ENCODE data around the gene DMRTA2. TPM values are rescaled to one million over a fixed set of nuclear protein-coding genes. Genes with fewer than 3 reads are reported as not detected.

The DMRTA2 gene
- not detected for polyA plus RNA-seq

DNA sequence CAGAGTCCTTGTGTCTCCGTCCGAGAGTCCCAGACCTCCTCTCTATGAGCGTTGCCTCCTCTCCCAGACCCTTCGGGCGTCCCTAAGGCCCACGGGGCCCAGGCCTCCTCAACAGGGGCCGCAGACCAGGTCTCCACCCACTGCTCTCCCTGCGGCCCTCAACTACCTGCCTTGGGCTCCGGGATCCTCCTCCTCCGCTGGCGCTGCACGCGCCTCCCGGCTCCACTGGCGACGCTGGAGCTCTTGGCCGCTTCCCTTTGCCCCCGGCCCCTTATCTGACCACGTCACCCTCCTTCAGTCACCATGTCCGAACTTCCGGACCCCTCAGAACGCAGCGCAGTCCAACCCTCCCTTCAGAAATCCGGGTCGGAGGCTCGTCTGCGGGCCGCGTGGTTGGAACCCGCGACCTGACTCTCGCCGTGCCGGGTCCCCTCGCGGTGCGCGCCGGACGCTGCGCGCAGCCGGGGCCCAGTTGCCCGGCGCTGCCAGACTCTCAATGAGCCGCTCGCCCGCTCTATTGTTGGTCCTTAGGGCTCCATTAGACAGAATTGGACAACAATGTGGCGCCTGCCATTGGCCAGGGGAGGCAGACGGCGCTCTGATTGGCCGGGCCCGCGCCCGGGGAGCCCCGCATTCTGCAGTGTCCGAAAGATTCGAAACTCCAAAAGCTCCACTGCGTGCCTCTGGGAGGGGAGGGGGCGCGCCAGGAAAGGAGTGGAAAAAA, at the start of gene DMRTA2:
Gene DMRTA2 (minus strand): TSS at position 498 of the 724 bp plus-strand sequence. CDS start 1,907 bp downstream, outside the sequence.
- no peak within 1 kb of the TSS for H3K27ac ChIP-seq (ENCODE audit: low read depth, low read length)
- 3 to 4% (median 4%) methylated on average over 60 to 61 of the region's 61 CpGs for WGBS, 3 donors

GRCh38 chr1:50471967-50472366, 48.7 kb upstream of the DMRTA2 start:
- 83 to 91% (median 88%) methylated on average over 3 of the region's 3 CpGs for WGBS, 3 donors
- H3K27ac ChIP-seq (ENCODE audit: low read depth, low read length), result no peak overlapping the region

DNA sequence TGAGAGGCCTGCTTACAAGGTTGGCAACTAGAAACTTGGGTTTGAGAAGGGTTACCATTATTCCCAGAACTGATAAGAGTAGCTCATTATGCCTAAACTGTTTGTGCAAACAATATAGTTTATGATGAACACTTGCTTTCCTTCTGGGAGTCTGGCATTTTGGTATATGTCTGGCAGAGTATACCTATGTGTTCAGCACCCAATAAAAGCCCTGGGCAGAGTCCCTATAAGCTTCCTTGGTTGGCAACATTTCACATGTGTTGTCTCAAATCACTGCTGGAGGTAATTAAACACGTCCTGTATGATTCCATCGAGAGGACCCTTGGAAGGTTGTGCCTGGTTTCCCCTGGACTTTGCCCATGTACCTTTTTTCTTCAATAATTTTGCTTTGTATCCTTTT, 39.7 kb upstream of the DMRTA2 start:
- H3K27ac ChIP-seq (ENCODE audit: low read depth, low read length), result no peak overlapping the region
- WGBS, 3 donors, result 88 to 96% (median 90%) methylated on average over 2 of the region's 2 CpGs

DNA sequence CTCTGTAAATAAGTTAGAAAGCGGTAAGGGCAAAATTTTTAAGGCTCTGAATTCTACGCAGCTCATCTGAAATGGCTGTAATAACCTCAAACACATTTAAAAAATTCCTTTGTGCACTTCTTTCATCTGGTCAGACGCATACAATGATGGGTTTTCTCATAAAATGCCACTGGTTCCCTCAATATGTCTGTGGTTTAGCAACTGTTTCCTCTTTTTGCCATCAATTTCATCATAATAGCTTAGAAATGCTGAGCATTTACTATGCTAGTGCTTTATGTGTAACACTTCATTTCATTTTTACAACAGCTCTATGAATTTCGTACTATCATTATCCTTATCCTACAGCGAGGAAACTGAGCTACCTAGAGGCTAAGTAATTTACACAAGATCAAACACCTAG, 35.3 kb upstream of the DMRTA2 start:
- 67 to 95% (median 75%) methylated on average over 5 of the region's 5 CpGs for WGBS, 3 donors
- H3K27ac ChIP-seq (ENCODE audit: low read depth, low read length), result no peak overlapping the region

- WGBS, 3 donors, result 91 to 100% (median 100%) methylated on average over 1 of the region's 1 CpG
- H3K27ac ChIP-seq (ENCODE audit: low read depth, low read length), result no peak overlapping the region
Measured at GRCh38 chr1:50454911-50455310, 31.7 kb upstream of the DMRTA2 start.

GRCh38 chr1:50453266-50453665, 30.0 kb upstream of the DMRTA2 start:
- no peak overlapping the region for H3K27ac ChIP-seq (ENCODE audit: low read depth, low read length)
- 81 to 93% (median 92%) methylated on average over 7 of the region's 7 CpGs for WGBS, 3 donors

DNA sequence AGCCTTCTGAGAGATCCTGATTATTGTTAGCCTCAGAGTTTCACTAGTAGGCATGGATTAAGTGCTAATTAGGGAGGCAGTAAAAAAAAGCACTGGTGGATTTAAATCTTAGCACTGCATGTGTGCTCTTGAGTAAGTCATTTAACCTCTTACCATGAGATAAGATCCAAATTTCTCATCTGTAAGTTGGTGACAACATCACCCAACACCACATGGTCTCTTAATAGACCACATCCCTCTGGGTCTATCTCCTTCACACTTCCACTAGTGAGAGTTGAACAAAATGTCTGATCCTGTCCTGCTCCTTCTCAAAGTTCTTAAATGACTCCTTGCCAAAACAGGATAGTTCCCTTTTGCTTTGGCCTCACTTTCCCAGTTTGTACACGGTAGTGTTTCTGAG, 29.5 kb upstream of the DMRTA2 start:
- H3K27ac ChIP-seq (ENCODE audit: low read depth, low read length), result no peak overlapping the region
- WGBS, 3 donors, result 92 to 97% (median 94%) methylated on average over 1 of the region's 1 CpG

DNA sequence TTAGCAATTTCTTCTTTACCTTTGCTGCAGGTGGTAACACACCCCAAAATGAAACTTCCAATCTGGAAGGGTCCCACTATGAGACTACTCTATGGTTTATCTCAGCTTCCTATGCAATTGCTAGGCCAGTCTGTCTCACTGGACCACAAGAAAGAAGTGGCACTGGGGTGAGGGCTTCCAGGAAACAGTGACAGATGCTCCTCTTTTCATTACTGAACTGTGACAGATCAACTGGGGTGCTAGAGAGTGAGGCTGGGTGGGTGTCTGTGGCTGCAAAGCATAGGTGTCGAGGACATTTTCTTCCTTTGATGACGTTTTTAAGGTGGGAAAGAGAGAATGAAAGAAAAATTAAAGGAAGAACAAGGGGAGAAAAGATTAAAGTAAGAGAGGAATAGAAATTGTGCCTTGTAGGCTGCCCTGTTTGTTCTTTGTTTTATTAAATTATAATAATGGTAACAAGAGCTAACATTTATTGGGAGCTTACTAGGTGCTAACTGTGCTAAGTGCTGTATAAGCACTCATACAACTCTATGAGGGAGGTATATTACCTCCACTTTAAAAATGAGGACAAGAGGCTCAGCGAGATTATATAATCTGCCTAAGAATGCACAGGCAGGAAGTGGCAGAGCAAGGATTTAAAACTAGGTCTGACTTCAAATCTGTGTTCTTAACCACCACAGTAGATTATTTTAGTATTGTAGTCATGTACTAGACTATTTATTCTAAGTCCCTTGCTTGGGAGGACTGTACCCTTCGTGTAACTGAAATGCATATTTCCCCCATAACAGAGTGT, 27.8 kb upstream of the DMRTA2 start:
- WGBS, 3 donors, result 88 to 90% (median 89%) methylated on average over 4 of the region's 4 CpGs
- no peak overlapping the region for H3K27ac ChIP-seq (ENCODE audit: low read depth, low read length)

GRCh38 chr1:50447961-50448360, 24.7 kb upstream of the DMRTA2 start:
- H3K27ac ChIP-seq (ENCODE audit: low read depth, low read length), result no peak overlapping the region
- WGBS, 3 donors, result 96 to 97% (median 96%) methylated on average over 1 of the region's 1 CpG

DNA sequence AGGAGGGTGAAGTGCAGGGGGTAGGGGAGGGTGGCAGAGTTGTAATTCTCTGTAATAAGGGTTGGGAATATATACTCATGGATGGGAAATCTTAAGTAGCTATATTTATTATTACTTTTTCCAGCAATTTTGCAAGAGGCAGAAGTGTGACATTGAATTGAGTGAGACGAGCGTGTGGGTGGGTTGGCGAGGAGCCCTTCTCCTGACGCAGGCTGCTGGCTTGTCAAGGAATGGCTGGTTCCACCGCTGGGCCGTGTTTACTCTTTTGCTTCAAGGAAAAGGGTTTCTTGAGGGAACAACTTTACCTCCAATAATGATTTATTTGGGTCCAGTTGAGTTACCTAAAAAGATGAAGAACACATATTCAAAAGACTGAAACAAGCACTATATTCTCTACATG, 17.9 kb upstream of the DMRTA2 start:
- 90 to 92% (median 92%) methylated on average over 6 of the region's 6 CpGs for WGBS, 3 donors
- H3K27ac ChIP-seq (ENCODE audit: low read depth, low read length), result no peak overlapping the region

- H3K27ac ChIP-seq (ENCODE audit: low read depth, low read length), result no peak overlapping the region
Measured at GRCh38 chr1:50438945-50439344, 15.7 kb upstream of the DMRTA2 start.

GRCh38 chr1:50436489-50436888, 13.2 kb upstream of the DMRTA2 start:
- 86 to 88% (median 87%) methylated on average over 6 of the region's 6 CpGs for WGBS, 3 donors

GRCh38 chr1:50430010-50430405, 6.8 kb upstream of the DMRTA2 start:
- no peak overlapping the region for H3K27ac ChIP-seq (ENCODE audit: low read depth, low read length)
- 21 to 28% (median 22%) methylated on average over 5 of the region's 5 CpGs for WGBS, 3 donors

More at GRCh38 chr1:50436489-50436888, 13.2 kb upstream of the DMRTA2 start:
- no peak overlapping the region for H3K27ac ChIP-seq (ENCODE audit: low read depth, low read length)

GRCh38 chr1:50427818-50428779, 4.9 kb upstream of the DMRTA2 start:
- no peak overlapping the region for H3K27ac ChIP-seq (ENCODE audit: low read depth, low read length)
- WGBS, 3 donors, result 6 to 7% (median 6%) methylated on average over 35 of the region's 35 CpGs

DNA sequence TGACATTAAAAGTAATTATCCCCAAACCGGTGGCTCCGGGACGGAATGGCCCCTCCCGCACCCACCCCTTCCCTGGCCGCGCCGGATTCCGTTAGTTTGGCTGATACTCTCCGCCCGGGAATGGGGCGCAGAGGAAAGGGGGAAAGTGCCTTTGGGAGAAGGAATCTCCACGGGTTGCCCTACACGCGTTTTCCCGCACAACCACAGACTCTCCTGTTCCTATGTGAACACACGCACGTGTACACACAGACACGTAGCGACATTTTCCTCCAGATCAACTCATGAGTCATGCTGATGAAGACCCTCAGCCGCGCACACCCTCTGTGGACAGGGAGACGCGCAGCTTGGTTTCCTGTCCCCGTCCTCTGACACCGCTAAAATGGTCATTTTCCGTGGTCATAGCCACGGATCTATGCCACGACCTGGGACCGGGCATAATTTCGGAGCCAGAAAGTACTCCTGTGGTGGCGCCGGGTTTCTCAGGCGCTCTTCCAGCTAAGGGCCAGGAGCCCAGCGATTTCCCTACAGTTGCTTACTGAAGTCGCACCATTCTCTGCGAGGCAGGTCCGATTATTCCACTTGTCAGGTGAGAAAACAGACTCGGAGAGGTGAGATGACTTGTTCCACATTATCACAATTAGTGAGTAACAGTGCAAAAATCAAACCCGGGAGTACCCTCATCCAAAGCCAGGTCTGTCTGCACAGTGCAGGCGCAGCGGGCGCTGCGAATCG, 4.0 kb upstream of the DMRTA2 start:
- WGBS, 3 donors, result 5 to 6% (median 6%) methylated on average over 44 of the region's 44 CpGs
- no peak overlapping the region for H3K27ac ChIP-seq (ENCODE audit: low read depth, low read length)

- 2 to 4% (median 3%) methylated on average over 27 to 28 of the region's 28 CpGs for WGBS, 3 donors
- H3K27ac ChIP-seq (ENCODE audit: low read depth, low read length), result no peak overlapping the region
Measured at GRCh38 chr1:50426702-50427085, 3.5 kb upstream of the DMRTA2 start.

DNA sequence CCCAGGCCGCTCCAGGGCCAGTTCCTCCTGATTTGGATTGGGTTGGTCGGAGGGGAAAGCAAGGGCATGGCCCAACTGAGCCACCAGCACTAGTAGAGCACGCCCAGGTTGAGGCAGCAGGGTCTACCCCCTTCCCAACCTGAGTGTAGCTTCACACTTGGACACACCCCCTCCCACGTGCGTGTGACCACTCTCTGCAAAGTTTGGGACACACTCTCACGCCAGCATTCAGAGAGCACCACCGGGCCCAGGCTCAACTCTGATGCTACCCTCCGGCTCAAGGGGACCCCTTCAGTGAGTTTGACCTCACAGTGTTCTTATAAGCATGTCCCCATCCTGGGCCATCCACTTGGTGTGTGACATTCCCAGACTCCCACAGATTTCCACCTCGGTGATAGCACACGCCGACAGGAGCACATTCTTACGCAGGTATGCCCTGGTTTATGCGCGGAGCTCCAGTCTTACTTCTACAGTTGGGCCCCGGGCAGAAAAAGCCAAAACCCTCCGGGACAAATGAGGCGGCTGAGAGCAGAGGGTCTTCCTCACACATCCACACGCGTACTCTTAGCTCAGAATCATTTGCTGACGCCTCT, 3.0 kb upstream of the DMRTA2 start:
- no peak overlapping the region for H3K27ac ChIP-seq (ENCODE audit: low read depth, low read length)
- WGBS, 3 donors, result 12 to 19% (median 17%) methylated on average over 20 of the region's 20 CpGs

All from adipose tissue (tissue), 3 donors.